Panc1 (cell line): ENCODE data around the gene AKAP8L. TPM values are rescaled to one million over a fixed set of nuclear protein-coding genes. Genes with fewer than 3 reads are reported as not detected.

ENCODE experiments used
- ATAC-seq: fragments of 200-7000 bp; cut with Tn5 transposase; 2 replicates; pipeline ENCODE4 v1.9.1; 2020; ENCODE audit warnings: mild to moderate bottlenecking, moderate library complexity
- BruUV-seq: library from RNA; stranded (reverse); fragments of 400-500 nt; replicated peaks from 2 replicates; lab custom pipeline; 2021; lab: Mats Ljungman, UMichigan
- CTCF ChIA-PET: fragments of 300-600 bp; sonication (Branson Sonifier 250); formaldehyde crosslinking; loops from one replicate; lab custom pipeline; 2022; ENCODE audit warnings: antibody characterized with exemption; lab: Charles Lee
- POLR2A ChIA-PET: fragments of 300-600 bp; sonication (Branson Sonifier 250); formaldehyde crosslinking; loops from one replicate; lab custom pipeline; 2022; ENCODE audit warnings: antibody characterized with exemption; lab: Charles Lee
- DNase-seq: peaks from one replicate; pipeline ENCODE4 v3.0.0-alpha.2; 2010; ENCODE audit warnings: low read depth, low spot score
- H3K27ac ChIP-seq: 2 replicates; pipeline ENCODE4 v1.5.1; 2011; ENCODE audit warnings: mild to moderate bottlenecking, low read length, inconsistent platforms
- H3K27me3 ChIP-seq: fragments of 200-500 bp; sonication (Bioruptor generic); 2 replicates; pipeline ENCODE4 v1.6.0; 2014; ENCODE audit warnings: low read length, inconsistent platforms; ENCODE audit not compliant: control insufficient read depth, insufficient read depth
- H3K36me3 ChIP-seq: fragments of 200-500 bp; sonication (Bioruptor generic); 2 replicates; pipeline ENCODE4 v1.5.1; 2014; ENCODE audit warnings: inconsistent platforms, mild to moderate bottlenecking, low read length, moderate library complexity; ENCODE audit not compliant: control insufficient read depth, insufficient read depth
- H3K4me1 ChIP-seq: 2 replicates; pipeline ENCODE4 v1.5.1; 2011; ENCODE audit warnings: inconsistent platforms, mild to moderate bottlenecking, low read length, moderate library complexity; ENCODE audit not compliant: control insufficient read depth, insufficient read depth
- H3K4me3 ChIP-seq, 2 experiments: 2 replicates each; pipeline ENCODE4 v1.5.1; 2011 to 2012; ENCODE audit warnings: low read depth in 2 of 2, low read length in 2 of 2, mild to moderate bottlenecking in 2 of 2, inconsistent platforms in 1 of 2, moderate library complexity in 1 of 2
- H3K9me3 ChIP-seq: fragments of 200-500 bp; sonication (Bioruptor generic); 2 replicates; pipeline ENCODE4 v1.5.1; 2014; ENCODE audit warnings: low read depth, mild to moderate bottlenecking, inconsistent platforms, low read length, moderate library complexity; ENCODE audit not compliant: control insufficient read depth, insufficient read depth
- CTCF ChIP-seq: fragments of 450-650 bp; IDR thresholded peaks from 2 replicates; pipeline ENCODE4 v1.5.1; 2017; ENCODE audit warnings: mild to moderate bottlenecking
- POLR2AphosphoS5 ChIP-seq: IDR thresholded peaks from 2 replicates; pipeline ENCODE4 v1.6.1; 2012; ENCODE audit warnings: mild to moderate bottlenecking, low read depth, low read length, moderate library complexity
- REST ChIP-seq, 2 experiments: IDR thresholded peaks; 2 replicates each; pipeline ENCODE4 v1.6.1; 2011 to 2012; ENCODE audit warnings: low read depth in 2 of 2, control low read depth in 1 of 2, low read length in 1 of 2, mild to moderate bottlenecking in 1 of 2, moderate library complexity in 1 of 2; ENCODE audit not compliant: insufficient read depth in 1 of 2
- SIN3A ChIP-seq: IDR thresholded peaks from 2 replicates; pipeline ENCODE4 v1.6.1; 2012; ENCODE audit warnings: low read depth, mild to moderate bottlenecking, low read length, moderate library complexity, borderline replicate concordance; ENCODE audit not compliant: insufficient read depth
- TCF7L2 ChIP-seq: IDR thresholded peaks from 2 replicates; pipeline ENCODE4 v1.6.1; 2011; ENCODE audit warnings: mild to moderate bottlenecking, low read depth, low read length, inconsistent platforms
- in situ Hi-C: cut with HindIII; loops from 2 replicates; pipeline ENCODE4 v1.10.0; 2016; ENCODE audit warnings: low sequenced_read_pairs, low pct_unique_long_range_greater_than_20kb
- intact Hi-C: fragments of 100-400 bp; cut with micrococcal nuclease; formaldehyde crosslinking; loops from one replicate; pipeline ENCODE4 v1.10.0; 2022; ENCODE audit not compliant: unreplicated experiment
- total RNA-seq: library from RNA; stranded (reverse); gene quantifications from one replicate; pipeline ENCODE4 v1.2.1, GENCODE V29; 2021; ENCODE audit not compliant: unreplicated experiment

AKAP8L gene
- total RNA-seq, 1 experiment from 2014 or later = 65.5 TPM

GRCh38 chr19:15394426-15394825 is 24.4 kb downstream of the AKAP8L start:
- Histone ChIP-seq H3K36me3 (no peaks in the 10 kb centered on the region; the same call in 1 of the 2 replicates), H3K4me1 (no peaks in the 10 kb centered on the region), H3K27ac (no peak overlapping the region), H3K9me3 (no peaks in the 10 kb centered on the region), H3K27me3 (no peaks in the 10 kb centered on the region), H3K4me3 (no peak overlapping the region)
- POLR2A ChIA-PET = no interaction called here
- DNase-seq = no peak
- no TSS peak for BruUV-seq
- intact Hi-C loops = no loop called here
- in situ Hi-C loops = no loop called here
- no peak for ATAC-seq
- CTCF ChIA-PET = no interaction called here
- no peak for TF ChIP-seq REST (IDR thresholded peaks at IDR 0.05; ENCODE audit: insufficient read depth in 1 of 2, low read depth in 2 of 2, low read length in 1 of 2)
- no peak for TF ChIP-seq CTCF
- no peak for TF ChIP-seq POLR2AphosphoS5
- TF ChIP-seq SIN3A = no peak
- no peak for TF ChIP-seq TCF7L2

- no peak overlapping the region for H3K27ac ChIP-seq
- no peaks in the 10 kb centered on the region for H3K27me3 ChIP-seq
- ChIA-PET POLR2A (no interaction called here), CTCF (no interaction called here)
- DNase-seq (no peak), ATAC-seq (no peak)
- TF ChIP-seq REST (IDR thresholded peaks at IDR 0.05; ENCODE audit: insufficient read depth in 1 of 2, low read depth in 2 of 2, low read length in 1 of 2) (no peak), CTCF (no peak), SIN3A (no peak), TCF7L2 (no peak), POLR2AphosphoS5 (no peak)
- H3K36me3 ChIP-seq = no peaks in the 10 kb centered on the region; the same call in 1 of the 2 replicates
- BruUV-seq = no TSS peak
- no peak overlapping the region for H3K4me3 ChIP-seq
- intact Hi-C loops (no loop called here), in situ Hi-C loops (no loop called here)
- H3K9me3 ChIP-seq = no peaks in the 10 kb centered on the region
- H3K4me1 ChIP-seq = no peaks in the 10 kb centered on the region
Measured at GRCh38 chr19:15393963-15394362, 24.8 kb downstream of the AKAP8L start.
